ENCODE measurements around the gene FHOD3.

The FHOD3 gene

GRCh38 chr18:36401462-36401861 lies 103.9 kb downstream of the FHOD3 start:
- Histone ChIP-seq H4K20me1 (no peaks in the 10 kb centered on the region), H3K36me3 (no peaks in the 10 kb centered on the region), H3K4me2 (no peak overlapping the region), H3K4me1 (no peaks in the 10 kb centered on the region), H3K4me3 (no peak overlapping the region), H3K9me3 (no peaks in the 10 kb centered on the region; the same call in 1 of the 2 replicates), H3K27ac (no peak overlapping the region), H3K9ac (no peak overlapping the region), H3K27me3 (no peaks in the 10 kb centered on the region)
- no peak for TF ChIP-seq Cebpa-rat (IDR thresholded peaks at IDR 0.05)

GRCh38 chr18:36402765-36403396 lies 105.4 kb downstream of the FHOD3 start:
- H3K9ac ChIP-seq: no peak overlapping the region
- TF ChIP-seq Cebpa-rat (IDR thresholded peaks at IDR 0.05): no peak
- H3K27ac ChIP-seq: no peak overlapping the region
- H3K36me3 ChIP-seq: no peaks in the 10 kb centered on the region
- no peak overlapping the region for H3K4me3 ChIP-seq
- no peaks in the 10 kb centered on the region for H3K27me3 ChIP-seq
- no peaks in the 10 kb centered on the region for H4K20me1 ChIP-seq
- H3K4me1 ChIP-seq: peaks cover 4% of the 10 kb centered on the region; the same call in 1 of the 2 replicates
- H3K9me3 ChIP-seq: no peaks in the 10 kb centered on the region
- H3K4me2 ChIP-seq: no peak overlapping the region

GRCh38 chr18:36403896-36404820 lies 106.6 kb downstream of the FHOD3 start:
- no peak overlapping the region for H3K9ac ChIP-seq
- H4K20me1 ChIP-seq: no peaks in the 10 kb centered on the region
- no peaks in the 10 kb centered on the region for H3K27me3 ChIP-seq
- H3K9me3 ChIP-seq: no peaks in the 10 kb centered on the region
- H3K4me1 ChIP-seq: peaks cover 5% of the 10 kb centered on the region; the same call in 1 of the 2 replicates
- no peak overlapping the region for H3K27ac ChIP-seq
- no peak overlapping the region for H3K4me2 ChIP-seq
- no peak for TF ChIP-seq Cebpa-rat (IDR thresholded peaks at IDR 0.05)
- H3K4me3 ChIP-seq: no peak overlapping the region
- H3K36me3 ChIP-seq: no peaks in the 10 kb centered on the region

- Histone ChIP-seq H3K4me3 (no peak overlapping the region), H3K36me3 (no peaks in the 10 kb centered on the region), H3K27me3 (no peaks in the 10 kb centered on the region), H3K9ac (no peak overlapping the region), H3K4me2 (no peak overlapping the region), H3K27ac (no peak overlapping the region), H4K20me1 (no peaks in the 10 kb centered on the region), H3K4me1 (peaks cover 5% of the 10 kb centered on the region; the same call in 1 of the 2 replicates), H3K9me3 (no peaks in the 10 kb centered on the region)
- no peak for TF ChIP-seq Cebpa-rat (IDR thresholded peaks at IDR 0.05)
These were observed 108.1 kb downstream of the FHOD3 start for GRCh38 chr18:36405611-36406010.

- Histone ChIP-seq H4K20me1 (no peaks in the 10 kb centered on the region), H3K4me1 (peaks cover 8% of the 10 kb centered on the region), H3K4me3 (no peak overlapping the region), H3K4me2 (no peak overlapping the region), H3K9me3 (no peaks in the 10 kb centered on the region), H3K9ac (no peak overlapping the region), H3K27ac (no peak overlapping the region), H3K36me3 (no peaks in the 10 kb centered on the region), H3K27me3 (no peaks in the 10 kb centered on the region)
- no peak for TF ChIP-seq Cebpa-rat (IDR thresholded peaks at IDR 0.05)
These were observed 109.3 kb downstream of the FHOD3 start for GRCh38 chr18:36406805-36407204.

GRCh38 chr18:36408606-36409005 lies 111.1 kb downstream of the FHOD3 start:
- H3K4me3 ChIP-seq: no peak overlapping the region
- no peak for TF ChIP-seq Cebpa-rat (IDR thresholded peaks at IDR 0.05)
- H3K9me3 ChIP-seq: no peaks in the 10 kb centered on the region
- H3K4me2 ChIP-seq: no peak overlapping the region
- peaks cover 10% of the 10 kb centered on the region for H3K4me1 ChIP-seq
- H3K36me3 ChIP-seq: no peaks in the 10 kb centered on the region
- H3K9ac ChIP-seq: no peak overlapping the region
- H3K27ac ChIP-seq: no peak overlapping the region
- H3K27me3 ChIP-seq: no peaks in the 10 kb centered on the region
- no peaks in the 10 kb centered on the region for H4K20me1 ChIP-seq

- no peak overlapping the region for H3K27ac ChIP-seq
- H3K4me1 ChIP-seq: peaks cover 10% of the 10 kb centered on the region
- no peaks in the 10 kb centered on the region for H3K9me3 ChIP-seq
- no peak for TF ChIP-seq Cebpa-rat (IDR thresholded peaks at IDR 0.05)
- no peaks in the 10 kb centered on the region for H3K27me3 ChIP-seq
- H3K4me3 ChIP-seq: no peak overlapping the region
- H4K20me1 ChIP-seq: no peaks in the 10 kb centered on the region
- no peak overlapping the region for H3K4me2 ChIP-seq
- H3K9ac ChIP-seq: no peak overlapping the region
- H3K36me3 ChIP-seq: no peaks in the 10 kb centered on the region
These were observed 112.3 kb downstream of the FHOD3 start for GRCh38 chr18:36409779-36410178.

GRCh38 chr18:36410346-36410745 lies 112.8 kb downstream of the FHOD3 start:
- Histone ChIP-seq H3K27me3 (no peaks in the 10 kb centered on the region), H3K9me3 (no peaks in the 10 kb centered on the region), H3K9ac (no peak overlapping the region), H3K4me1 (peaks cover 10% of the 10 kb centered on the region), H3K27ac (no peak overlapping the region), H4K20me1 (no peaks in the 10 kb centered on the region), H3K36me3 (no peaks in the 10 kb centered on the region), H3K4me3 (no peak overlapping the region), H3K4me2 (no peak overlapping the region)
- TF ChIP-seq Cebpa-rat (IDR thresholded peaks at IDR 0.05): no peak

GRCh38 chr18:36411745-36412168 lies 114.2 kb downstream of the FHOD3 start:
- Histone ChIP-seq H3K4me3 (no peak overlapping the region), H3K36me3 (no peaks in the 10 kb centered on the region), H3K9me3 (no peaks in the 10 kb centered on the region), H3K27me3 (no peaks in the 10 kb centered on the region), H3K4me2 (no peak overlapping the region), H3K4me1 (peaks cover 10% of the 10 kb centered on the region), H4K20me1 (no peaks in the 10 kb centered on the region), H3K9ac (no peak overlapping the region), H3K27ac (no peak overlapping the region)
- TF ChIP-seq Cebpa-rat (IDR thresholded peaks at IDR 0.05): no peak

GRCh38 chr18:36412778-36413177 lies 115.3 kb downstream of the FHOD3 start:
- no peak overlapping the region for H3K4me2 ChIP-seq
- no peak for TF ChIP-seq Cebpa-rat (IDR thresholded peaks at IDR 0.05)
- no peaks in the 10 kb centered on the region for H4K20me1 ChIP-seq
- H3K9ac ChIP-seq: no peak overlapping the region
- H3K9me3 ChIP-seq: no peaks in the 10 kb centered on the region
- peaks cover 7% of the 10 kb centered on the region for H3K4me1 ChIP-seq
- H3K27ac ChIP-seq: no peak overlapping the region
- H3K4me3 ChIP-seq: no peak overlapping the region
- no peaks in the 10 kb centered on the region for H3K27me3 ChIP-seq
- no peaks in the 10 kb centered on the region for H3K36me3 ChIP-seq

Measured in BLaER1 (cell line).